GM19238 (cell line): ENCODE measurements around the gene GPX2.

Experiments used
- DNase-seq: peaks from one replicate; pipeline ENCODE4 v3.0.0; 2011; ENCODE audit warnings: low spot score; ENCODE audit not compliant: insufficient read length

The GPX2 gene

GRCh38 chr14:64940336-64940910 is 2.1 kb downstream of the GPX2 start:
- DNase-seq, result no peak

- no peak for DNase-seq
Observed at GRCh38 chr14:64939817-64940190, 2.7 kb downstream of the GPX2 start.

- DNase-seq, result no peak
Observed at GRCh38 chr14:64938972-64939816, 3.4 kb downstream of the GPX2 start.

GRCh38 chr14:64937821-64938193 is 4.7 kb downstream of the GPX2 start:
- no peak for DNase-seq

DNA sequence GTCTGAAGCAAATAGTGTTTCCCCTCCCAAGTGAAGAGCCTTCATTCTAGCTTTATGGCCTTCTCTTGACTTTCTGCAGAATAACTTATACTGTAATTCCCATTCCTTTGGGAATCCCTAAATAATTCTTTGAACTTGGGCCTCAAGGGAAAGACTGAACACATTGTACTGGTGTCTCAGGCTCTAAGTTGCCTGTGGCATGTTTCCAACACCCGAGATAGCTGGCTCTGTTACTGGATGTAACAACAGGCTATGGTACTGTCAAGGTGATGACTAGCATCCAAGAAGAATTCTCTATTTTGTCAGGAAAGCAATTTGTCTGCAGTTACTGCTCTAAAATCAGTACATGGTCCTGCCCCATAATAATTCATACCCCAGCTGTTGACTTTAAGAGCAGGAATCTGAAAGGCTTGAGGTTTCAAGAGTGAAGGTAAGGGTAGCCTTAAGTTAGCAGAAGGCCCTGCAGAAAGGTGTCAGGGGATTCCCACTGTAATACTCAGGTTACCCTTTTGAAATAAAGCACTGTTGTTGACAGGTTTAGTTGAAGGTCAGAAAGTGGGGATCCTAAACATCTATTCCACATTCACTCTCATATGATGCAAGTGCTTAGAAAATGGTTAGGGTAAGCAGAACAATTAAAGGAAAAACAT is 5.2 kb downstream of the GPX2 start:
- DNase-seq, result no peak

GRCh38 chr14:64935508-64935907 is 7.0 kb downstream of the GPX2 start:
- no peak for DNase-seq

- DNase-seq, result no peak
Observed at GRCh38 chr14:64934338-64934929, 8.1 kb downstream of the GPX2 start.

- DNase-seq, result no peak
Observed at GRCh38 chr14:64932231-64932630, 10.3 kb downstream of the GPX2 start.

- DNase-seq, result no peak
Observed at GRCh38 chr14:64931123-64931522, 11.4 kb downstream of the GPX2 start.

GRCh38 chr14:64930085-64930843 is 12.3 kb downstream of the GPX2 start:
- DNase-seq, result no peak

DNA sequence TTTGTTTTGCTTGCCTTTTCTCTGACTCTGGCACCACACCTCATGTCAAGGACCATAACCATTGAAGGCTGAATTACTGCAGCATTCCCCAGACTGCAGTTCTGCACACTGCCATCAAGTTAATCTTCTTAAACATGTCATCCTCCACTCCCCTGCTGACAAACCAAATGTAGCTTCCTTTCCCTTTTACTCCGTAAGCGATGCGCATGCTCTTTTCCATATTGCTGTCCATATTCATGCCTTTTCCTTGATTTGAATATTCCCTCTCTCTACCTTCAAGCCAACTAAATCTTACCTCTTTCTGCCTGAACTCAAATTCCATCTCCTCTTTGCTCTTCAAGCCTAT is 13.6 kb downstream of the GPX2 start:
- DNase-seq, result no peak

- no peak for DNase-seq
Observed at GRCh38 chr14:64928239-64929013, 14.1 kb downstream of the GPX2 start.

GRCh38 chr14:64927031-64927430 is 15.5 kb downstream of the GPX2 start:
- no peak for DNase-seq

DNA sequence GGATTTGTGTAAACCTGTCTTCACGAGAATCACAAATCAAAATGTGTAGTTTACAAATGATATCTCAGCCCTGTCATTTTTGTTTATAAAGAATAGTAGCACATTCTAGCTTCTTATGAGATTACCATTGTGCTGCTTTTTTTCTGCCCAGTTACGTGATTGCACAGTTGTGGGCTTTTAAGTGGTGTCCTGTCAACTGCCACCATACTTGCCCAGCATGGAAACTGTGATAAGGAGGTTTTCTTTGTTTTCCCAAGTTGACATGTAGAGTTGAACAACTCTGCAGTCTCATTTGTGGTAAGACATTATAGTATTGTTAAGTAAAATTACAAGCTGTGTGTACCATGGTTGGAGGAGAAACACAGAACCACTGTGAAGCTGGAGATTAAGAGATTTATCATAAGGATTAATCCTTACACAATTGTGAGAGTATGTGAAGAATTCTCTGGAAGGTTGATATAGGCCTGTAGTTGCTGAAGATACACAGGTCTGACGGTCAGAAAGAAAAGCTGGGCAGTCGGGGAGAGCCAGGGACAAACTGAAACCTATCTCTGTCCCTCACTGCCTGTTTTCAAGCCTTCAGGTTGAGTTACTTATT is 16.0 kb downstream of the GPX2 start:
- no peak for DNase-seq

GRCh38 chr14:64923015-64923414 is 19.5 kb downstream of the GPX2 start:
- no peak for DNase-seq

GRCh38 chr14:64920465-64920864 is 22.1 kb downstream of the GPX2 start:
- no peak for DNase-seq

DNA sequence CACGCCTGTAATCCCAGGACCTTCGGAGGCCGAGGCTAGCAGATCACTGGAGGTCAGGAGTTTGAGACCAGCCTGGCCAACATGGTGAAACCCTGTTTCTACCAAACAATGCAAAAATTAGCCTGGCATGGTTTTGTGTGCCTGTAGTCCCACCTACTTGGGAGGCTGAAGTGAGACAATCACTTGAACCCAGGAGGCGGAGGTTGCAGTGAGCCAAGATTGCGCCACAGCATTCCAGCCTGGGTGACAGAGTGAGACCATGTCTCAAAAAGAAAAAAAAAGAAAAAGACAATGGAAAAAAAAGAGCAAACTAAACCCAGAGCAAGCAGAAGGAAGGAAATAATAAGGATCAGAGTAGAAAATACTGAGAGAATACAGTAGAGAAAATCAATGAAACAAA is 22.9 kb downstream of the GPX2 start:
- DNase-seq, result no peak

DNA sequence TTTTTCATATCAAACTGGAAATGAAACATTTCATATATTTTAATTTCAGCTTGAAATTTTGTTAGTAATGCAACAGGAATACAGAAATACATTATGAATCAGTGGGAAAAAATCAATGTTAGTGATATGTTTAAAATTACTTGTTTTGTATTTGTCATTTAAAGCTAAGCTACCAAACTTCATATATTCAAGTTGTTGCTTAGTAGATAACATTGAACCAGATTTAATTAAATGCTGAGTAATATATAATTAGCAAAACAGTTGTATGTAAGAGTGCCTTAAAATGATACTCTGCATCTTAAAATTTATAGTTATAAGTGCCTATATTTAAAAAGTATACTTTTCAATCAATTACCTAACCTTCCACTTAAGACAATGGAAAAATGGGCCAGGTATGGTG is 23.3 kb downstream of the GPX2 start:
- no peak for DNase-seq

DNA sequence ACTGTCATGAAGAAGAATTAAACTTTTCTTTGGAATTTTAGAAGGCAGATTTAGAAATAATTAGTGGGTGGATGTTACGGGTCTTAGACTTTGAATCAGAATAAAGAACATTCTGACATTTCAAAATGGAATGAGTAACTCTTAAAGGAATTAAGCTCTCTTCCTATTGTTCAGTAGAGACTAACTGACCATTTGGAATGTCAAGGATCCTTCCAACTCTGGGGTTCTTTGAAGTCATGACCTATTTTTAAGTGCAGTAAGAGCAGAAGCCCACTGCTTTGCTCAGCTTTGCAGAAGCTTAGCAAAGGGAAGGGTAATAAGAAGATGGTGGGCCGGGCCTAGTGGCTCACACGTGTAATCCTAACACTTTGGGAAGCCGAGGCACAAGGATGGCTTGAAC is 24.3 kb downstream of the GPX2 start:
- DNase-seq, result no peak

- DNase-seq, result no peak
Observed at GRCh38 chr14:64915797-64916196, 26.7 kb downstream of the GPX2 start.

GRCh38 chr14:64915029-64915424 is 27.5 kb downstream of the GPX2 start:
- DNase-seq, result no peak
